PC-9 (cell line): ENCODE data around the gene SEC23IP.

ENCODE experiments used
- EZH2 ChIP-seq: fragments of 200-600 bp; sonication (generic); IDR thresholded peaks from 2 replicates; pipeline ENCODE4 v1.8.0; 2017; ENCODE audit warnings: antibody characterized with exemption, low read depth
- TF ChIP-seq, protein P1 (sequence below): fragments of 200-600 bp; sonication (generic); conservative IDR thresholded peaks from 2 replicates; pipeline ENCODE4 v1.6.1; 2017; ENCODE audit warnings: mixed run types, antibody characterized with exemption, mild to moderate bottlenecking, moderate library complexity

DNA sequence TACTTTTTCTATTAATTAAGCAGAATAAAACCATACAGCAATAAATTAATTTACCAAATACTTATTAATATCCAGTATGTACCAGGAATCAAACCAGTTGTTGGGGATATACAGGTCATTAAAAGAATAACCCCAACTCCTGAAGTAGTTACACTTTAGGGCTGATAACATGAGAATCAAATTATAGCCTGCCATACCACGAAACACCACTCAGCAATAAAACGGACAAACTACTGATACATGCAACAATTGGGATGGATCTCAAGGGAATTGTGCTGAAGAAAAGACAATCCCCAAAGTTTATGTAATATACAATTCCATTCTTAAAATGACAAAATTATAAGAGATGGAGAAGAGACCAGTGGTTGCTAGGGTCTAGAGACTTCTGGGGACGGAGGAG, 42.6 kb upstream of the SEC23IP start:
- TF ChIP-seq, protein P1, sequence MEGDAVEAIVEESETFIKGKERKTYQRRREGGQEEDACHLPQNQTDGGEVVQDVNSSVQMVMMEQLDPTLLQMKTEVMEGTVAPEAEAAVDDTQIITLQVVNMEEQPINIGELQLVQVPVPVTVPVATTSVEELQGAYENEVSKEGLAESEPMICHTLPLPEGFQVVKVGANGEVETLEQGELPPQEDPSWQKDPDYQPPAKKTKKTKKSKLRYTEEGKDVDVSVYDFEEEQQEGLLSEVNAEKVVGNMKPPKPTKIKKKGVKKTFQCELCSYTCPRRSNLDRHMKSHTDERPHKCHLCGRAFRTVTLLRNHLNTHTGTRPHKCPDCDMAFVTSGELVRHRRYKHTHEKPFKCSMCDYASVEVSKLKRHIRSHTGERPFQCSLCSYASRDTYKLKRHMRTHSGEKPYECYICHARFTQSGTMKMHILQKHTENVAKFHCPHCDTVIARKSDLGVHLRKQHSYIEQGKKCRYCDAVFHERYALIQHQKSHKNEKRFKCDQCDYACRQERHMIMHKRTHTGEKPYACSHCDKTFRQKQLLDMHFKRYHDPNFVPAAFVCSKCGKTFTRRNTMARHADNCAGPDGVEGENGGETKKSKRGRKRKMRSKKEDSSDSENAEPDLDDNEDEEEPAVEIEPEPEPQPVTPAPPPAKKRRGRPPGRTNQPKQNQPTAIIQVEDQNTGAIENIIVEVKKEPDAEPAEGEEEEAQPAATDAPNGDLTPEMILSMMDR = no peak
- TF ChIP-seq EZH2 = no peak
